HG02798 (cell line): Measurements from ENCODE around the gene EXOC3L4.
"Not testable (repeated sequence)": the region's sequence is repeated elsewhere in the genome, so short reads cannot be mapped to it uniquely, and the experiment has no call there.

Source experiments
- ATAC-seq: cut with Tn5 transposase; IDR thresholded peaks from one replicate; pipeline ENCODE4 v1.9.1; 2021; ENCODE audit warnings: mild to moderate bottlenecking; ENCODE audit not compliant: unreplicated experiment, poor library complexity

EXOC3L4 gene

DNA sequence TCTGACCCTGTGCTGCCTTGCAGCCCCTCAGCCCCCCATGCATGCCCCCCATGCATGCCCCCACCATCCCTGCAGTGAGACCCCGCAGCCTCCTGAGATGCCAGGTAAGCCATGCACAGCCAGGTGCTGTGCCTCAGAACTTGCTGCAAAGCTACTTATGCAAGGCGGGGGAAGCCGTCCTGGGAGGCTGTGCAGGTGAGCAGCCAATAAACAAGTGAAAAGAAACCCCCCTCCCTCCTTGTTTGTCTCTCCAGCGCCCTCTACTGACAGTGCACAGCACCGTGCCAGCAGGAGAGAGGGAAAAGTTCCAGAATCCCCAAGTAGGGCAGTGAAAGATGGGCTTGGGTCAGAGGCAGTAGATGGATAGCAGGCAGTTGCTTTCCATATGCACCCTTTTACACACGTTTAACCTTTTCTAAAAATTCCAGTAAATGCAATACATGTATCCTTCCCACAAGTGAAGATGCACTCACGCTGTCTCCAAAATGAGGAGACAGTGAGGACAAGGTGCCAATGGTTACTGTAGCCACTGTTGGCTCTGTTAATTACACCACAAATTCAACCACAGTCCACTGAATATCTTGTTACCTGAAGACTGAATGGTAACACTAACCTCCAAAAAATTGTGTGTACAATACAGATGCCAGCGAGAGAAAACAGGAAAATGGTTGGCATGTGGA is 46.7 kb downstream of the EXOC3L4 start:
- no peak for ATAC-seq

DNA sequence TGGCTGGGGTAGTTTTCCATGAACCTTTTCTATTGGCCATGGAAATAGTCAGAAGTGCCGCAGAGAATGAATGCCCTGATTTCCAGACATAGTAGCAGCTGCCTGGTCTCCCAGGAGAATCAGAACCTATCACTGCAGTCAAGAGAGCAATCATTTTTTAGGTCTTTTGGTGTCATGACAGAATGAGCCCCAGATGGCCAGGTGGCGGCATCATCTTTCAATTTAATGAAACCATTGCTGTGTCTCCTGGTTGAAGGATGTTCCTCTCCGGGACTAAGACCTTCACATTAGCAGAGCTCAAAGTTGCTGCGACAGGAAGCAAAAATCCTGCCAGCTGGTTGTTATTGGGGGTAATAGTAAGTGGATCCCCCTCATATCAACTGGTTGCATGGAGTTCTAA is 47.5 kb downstream of the EXOC3L4 start:
- no peak for ATAC-seq

DNA sequence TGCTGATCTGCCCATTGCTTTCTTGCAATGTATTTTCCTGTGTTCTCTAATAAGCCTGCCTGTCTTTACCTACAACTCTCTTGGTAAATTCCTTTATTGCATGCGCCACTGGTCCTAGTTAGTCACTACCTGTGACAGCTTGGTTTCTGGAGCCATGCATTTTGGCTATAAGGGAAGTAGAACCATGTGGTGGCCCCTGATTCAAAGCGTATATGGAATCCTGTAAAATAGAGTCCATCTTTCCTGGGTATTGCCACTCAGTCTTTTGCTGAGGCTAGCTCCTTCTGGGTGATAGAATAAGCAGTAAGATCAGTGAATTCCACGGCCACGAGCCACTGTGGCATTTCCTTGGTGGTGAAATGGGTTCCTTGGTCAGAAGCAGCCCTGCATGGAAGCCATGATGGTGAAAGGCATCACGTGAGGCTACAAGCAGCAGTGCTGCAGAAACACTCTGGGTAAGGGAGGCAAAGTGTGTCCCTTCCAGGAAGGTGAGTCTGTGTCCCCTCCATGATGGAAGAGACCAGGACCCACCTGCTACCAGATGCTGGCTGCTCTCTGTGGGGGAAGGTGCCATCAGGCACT is 48.3 kb downstream of the EXOC3L4 start:
- ATAC-seq: no peak

DNA sequence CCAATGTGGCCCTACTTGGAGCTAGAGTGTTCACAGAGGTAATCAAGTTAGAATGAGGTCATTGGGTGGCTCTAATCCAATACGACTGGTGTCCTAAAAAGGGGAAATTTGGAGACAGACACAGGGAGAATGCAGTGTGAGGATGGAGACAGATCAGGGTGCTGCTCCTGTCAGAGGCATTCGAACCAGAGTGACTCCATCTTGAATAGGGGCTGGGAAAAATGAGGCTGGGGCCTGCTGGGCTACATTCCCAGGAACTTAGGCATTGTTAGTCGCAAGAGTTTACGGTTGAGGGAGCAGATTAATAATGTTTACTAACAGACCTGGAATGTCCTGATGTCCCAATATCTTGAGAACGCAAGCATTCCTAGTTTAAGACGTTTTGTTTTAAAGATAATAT is 49.0 kb downstream of the EXOC3L4 start:
- ATAC-seq: no peak

DNA sequence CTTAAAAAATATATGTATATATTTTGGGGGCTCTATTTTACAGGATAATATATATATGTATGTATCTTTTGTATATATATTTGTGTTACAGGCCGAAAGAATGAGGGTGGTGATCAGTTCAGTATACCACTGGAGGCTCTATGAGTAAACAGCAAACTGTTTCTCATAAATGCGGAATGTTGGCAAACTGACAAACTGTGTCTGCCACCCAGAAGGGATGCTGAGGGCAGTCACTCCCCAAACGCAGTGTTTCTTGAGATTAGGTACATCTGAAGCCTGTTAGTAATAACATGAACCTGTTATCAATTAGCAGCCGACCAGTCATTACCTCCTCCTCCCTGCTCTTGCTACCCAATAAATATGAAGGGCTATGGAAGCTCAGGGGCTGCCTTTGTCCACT is 49.6 kb downstream of the EXOC3L4 start:
- no peak for ATAC-seq

DNA sequence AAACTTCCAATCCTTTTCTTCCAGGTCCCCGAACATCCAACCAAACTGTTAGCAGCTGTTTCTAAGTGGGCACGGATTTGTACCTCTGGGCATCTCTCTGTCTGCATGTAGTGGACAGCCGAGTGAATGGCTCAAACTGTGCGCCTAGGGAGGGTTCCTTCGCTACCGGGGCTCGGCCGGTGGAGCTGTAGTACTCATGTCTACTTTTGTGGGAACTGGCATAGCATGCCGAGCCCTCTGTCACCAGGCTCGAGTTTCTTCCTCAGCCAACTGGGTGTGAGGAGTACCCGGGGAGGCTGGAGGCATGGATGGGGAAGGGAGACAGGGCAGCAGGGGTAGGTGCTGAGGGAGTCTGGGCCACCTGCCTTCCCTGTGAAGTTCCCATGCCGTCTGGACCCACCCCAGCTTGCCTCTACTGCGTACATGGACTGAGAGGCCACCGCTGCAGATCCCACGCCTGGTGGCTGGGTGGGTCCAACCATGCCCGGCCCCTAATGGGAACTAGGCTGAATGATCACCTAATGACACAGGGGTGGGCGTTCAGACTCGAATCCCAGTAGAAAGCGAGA is 51.7 kb downstream of the EXOC3L4 start:
- no peak for ATAC-seq

DNA sequence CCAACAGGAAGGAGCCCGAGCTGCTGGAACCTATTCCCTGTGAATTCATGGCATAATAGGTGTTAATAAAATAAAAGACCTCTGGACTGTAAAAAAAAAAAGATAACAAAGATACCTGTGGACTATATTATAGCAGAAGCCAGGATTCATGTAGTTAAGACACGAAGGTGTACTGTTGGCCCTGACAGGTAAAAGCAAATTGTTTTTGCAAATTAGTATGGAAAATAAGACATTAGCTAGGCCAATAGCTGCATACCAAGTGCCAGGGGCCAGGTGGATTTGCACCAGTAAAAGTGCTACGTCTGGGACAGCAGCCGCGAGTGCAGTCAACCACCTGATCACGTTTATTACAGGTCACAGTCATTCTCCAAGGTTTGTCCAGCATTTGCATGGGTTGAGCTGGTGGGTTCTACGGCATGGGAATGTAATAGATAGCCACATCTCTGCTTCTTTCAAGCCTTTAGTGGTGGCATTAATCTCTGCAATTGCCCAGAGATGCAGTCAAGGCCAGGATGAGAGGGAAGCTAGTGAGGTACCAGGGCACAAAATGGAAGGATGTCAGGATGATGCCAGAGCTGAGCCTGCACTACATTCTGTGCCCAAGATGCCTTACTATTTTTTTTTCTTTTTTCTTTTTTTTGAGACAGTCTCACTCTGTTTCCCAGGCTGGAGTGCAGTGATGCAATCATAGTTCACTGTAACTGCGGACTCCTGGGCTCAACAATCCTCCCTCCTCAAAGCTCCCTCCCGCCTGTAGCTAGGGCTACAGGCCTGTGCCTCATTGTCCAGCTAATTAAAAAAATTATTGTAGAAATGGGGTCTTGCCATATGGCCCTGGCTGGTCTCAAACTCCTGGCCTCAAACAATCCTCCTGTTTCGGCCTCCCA is 55.1 kb downstream of the EXOC3L4 start:
- ATAC-seq: no peak

DNA sequence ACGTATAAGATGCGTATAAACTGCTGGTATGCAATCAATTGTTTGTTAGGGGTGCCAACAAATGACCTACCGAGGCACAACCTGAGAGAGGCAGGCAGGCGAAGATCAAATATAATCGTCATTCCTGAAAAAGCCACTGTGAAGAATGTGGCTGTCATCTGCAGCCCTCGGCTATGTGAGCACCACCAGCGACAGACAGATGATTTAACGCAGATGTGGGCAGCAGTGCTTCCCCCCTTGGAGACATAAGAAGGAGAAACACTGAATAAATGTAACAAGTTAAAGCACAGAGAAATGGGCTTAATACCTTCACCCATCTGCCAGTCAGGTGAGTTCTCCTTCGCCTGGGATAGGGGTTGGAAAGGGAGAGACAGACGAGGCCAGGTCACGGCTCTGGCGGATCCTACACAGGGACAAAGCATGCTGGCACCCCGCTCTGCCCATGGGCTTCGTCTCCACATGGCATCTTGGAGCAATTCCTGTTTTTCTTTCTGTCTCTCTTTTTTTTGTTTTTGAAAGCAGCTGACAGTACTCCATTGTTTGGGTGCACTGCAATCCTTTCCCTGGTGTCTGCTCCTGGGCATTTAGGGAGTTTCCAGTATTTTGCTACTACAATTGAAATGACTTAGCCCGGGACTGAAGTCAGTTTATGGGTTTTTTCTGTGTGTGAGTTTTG is 56.9 kb downstream of the EXOC3L4 start:
- ATAC-seq: no peak

DNA sequence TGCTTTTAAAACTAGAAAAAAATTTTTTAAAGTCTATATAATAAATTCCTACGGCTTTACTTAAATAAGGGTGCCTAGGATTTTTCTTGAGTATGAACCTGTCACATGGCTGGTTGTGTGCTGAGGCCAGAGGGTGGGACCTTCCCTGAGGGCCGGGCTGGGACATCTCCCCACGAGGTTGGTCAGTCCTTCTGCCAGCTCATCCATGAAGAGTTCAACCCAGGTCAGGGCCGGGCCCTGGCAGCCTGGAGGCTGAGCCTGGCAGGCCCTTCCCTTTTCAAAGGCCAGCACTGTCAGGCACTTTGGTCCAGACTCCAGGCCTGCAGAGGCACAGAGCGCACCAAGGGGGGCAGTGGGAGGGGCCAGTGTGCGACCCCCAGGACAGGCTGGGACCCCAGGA is 60.5 kb downstream of the EXOC3L4 start:
- no peak for ATAC-seq

DNA sequence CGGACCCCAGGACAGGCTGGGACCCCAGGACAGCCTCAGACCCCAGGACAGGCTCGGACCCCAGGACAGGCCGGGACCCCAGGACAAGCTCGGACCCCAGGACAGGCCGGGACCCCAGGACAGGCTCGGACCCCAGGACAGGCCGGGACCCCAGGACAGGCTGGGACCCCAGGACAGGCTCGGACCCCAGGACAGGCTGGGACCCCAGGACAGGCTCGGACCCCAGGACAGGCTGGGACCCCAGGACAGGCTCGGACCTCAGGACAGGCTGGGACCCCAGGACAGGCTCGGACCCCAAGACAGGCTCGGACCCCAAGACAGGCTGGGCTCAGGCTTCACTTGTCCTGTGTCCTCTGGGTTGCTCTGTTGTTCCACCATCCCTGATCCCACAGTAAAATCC is 60.9 kb downstream of the EXOC3L4 start:
- not testable (repeated sequence) for ATAC-seq

DNA sequence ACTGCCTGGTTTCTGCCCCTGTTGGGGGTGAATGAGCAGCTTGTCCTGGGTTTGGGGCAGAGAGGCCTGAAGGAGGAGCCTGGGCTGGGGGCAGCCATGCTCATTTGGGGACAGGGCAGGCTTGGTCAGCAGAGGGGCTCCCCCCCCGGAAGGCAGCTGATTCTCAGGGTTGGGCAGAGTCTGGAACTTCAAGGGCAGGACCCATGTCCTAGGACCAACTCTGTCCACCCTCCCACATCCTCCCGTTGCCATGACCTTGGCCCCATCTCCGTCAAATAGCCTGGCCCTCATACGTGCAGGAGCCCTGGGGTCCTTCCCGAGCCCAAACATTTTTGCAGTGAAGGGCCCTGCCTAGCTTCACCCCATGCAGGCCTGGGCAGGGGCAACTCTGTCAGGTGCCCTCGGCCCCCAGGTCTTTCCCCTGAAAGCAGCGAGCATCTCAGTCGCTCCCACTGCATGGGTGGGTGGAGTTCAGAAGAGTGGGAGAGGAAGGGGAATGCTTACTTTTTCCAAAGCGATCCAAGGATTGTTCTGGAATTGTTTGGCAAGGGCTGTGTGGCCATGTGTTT is 61.4 kb downstream of the EXOC3L4 start:
- ATAC-seq: no peak

DNA sequence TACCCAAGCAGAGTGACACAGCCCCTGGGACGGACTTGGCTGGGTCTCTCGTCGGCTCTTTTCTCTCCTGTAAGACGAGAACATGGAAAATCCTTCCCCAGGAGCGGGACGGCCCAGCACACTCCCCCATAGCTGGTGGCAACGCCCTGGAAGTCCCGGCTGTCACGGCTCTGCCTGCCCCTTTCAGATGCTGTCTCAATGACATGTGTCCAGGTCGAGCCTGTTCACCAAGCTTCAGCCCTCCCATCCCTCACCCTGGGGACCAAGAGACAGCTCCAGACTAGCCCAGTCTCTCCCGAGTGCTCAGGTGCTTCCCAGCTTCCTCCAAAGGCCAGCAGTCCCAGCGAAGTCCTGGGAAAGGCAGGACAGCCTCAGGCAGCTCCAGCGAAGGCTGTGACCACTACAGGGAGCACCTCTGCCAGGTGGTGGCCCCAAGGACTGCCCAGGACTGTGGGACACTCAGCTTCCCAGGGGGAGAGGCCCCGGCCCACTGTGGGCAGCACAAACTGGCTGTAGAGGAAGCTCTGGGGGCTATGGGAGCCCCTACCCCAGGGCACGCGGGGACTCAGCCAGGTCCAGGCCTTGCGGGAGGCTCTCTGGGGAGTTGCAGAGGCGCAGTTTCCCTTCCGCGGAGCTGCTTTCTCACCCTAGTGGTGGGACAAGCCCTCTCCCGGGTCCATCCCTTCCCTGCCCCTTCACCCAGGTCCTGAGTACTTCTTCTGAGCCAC is 62.3 kb downstream of the EXOC3L4 start:
- no peak for ATAC-seq

DNA sequence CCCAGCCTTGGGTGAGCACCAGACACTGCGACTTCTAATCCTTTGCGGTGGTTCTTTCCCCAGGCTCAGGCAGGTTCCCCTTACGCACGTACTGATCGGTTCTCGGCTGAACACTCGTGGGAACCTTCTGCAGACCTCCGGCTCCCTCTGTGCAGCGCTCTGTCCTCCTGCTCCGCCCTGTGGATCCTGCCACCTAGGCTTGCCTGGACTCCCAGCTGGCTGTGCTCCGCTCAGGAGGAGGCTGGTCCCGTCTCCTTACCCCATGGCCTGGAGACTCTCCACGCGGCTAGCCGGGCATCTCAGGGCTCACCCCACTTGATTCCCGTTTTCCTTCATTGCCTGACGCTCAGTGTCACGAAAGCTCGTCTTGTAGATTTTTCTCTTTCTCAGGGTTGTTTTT is 63.4 kb downstream of the EXOC3L4 start:
- ATAC-seq: no peak

DNA sequence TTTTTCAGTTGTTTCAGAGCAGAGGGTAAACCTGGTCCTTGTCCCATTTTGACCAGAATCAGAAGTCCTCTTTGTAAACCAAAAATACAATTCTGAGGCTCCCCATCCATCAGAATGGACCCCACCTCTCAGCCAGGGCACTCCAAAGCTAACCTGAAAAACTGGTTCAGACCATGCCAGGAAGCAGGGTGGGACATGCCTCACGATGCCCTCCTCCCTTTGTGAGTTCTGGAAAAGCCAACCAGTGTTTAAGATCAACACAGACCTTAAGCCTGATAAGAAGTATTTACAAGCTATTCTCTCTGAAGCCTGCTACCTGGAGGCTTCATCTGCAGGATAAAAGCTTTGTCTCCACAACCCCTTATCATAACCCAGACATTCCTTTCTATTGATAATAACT is 64.2 kb downstream of the EXOC3L4 start:
- ATAC-seq: no peak
